ENCODE data around the gene UCP3.

UCP3 gene

GRCh38 chr11:73997120-73997770 is 11.6 kb downstream of the UCP3 start:
- ATAC-seq = no peak
- TF ChIP-seq ZNF8 (CRISPR knock-in tag; IDR thresholded peaks at IDR 0.05) = no peak
- TF ChIP-seq, protein P1, sequence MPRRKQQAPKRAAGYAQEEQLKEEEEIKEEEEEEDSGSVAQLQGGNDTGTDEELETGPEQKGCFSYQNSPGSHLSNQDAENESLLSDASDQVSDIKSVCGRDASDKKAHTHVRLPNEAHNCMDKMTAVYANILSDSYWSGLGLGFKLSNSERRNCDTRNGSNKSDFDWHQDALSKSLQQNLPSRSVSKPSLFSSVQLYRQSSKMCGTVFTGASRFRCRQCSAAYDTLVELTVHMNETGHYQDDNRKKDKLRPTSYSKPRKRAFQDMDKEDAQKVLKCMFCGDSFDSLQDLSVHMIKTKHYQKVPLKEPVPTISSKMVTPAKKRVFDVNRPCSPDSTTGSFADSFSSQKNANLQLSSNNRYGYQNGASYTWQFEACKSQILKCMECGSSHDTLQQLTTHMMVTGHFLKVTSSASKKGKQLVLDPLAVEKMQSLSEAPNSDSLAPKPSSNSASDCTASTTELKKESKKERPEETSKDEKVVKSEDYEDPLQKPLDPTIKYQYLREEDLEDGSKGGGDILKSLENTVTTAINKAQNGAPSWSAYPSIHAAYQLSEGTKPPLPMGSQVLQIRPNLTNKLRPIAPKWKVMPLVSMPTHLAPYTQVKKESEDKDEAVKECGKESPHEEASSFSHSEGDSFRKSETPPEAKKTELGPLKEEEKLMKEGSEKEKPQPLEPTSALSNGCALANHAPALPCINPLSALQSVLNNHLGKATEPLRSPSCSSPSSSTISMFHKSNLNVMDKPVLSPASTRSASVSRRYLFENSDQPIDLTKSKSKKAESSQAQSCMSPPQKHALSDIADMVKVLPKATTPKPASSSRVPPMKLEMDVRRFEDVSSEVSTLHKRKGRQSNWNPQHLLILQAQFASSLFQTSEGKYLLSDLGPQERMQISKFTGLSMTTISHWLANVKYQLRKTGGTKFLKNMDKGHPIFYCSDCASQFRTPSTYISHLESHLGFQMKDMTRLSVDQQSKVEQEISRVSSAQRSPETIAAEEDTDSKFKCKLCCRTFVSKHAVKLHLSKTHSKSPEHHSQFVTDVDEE (CRISPR knock-in tag; IDR thresholded peaks at IDR 0.05) = no peak
- TF ChIP-seq, protein P2, sequence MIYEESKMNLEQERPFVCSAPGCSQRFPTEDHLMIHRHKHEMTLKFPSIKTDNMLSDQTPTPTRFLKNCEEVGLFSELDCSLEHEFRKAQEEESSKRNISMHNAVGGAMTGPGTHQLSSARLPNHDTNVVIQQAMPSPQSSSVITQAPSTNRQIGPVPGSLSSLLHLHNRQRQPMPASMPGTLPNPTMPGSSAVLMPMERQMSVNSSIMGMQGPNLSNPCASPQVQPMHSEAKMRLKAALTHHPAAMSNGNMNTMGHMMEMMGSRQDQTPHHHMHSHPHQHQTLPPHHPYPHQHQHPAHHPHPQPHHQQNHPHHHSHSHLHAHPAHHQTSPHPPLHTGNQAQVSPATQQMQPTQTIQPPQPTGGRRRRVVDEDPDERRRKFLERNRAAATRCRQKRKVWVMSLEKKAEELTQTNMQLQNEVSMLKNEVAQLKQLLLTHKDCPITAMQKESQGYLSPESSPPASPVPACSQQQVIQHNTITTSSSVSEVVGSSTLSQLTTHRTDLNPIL (CRISPR knock-in tag; IDR thresholded peaks at IDR 0.05; ENCODE audit: low read depth) = no peak

GRCh38 chr11:73996161-73996747 is 12.6 kb downstream of the UCP3 start:
- no peak for TF ChIP-seq ZC3H10 (CRISPR knock-in tag; IDR thresholded peaks at IDR 0.05)
- no peak for TF ChIP-seq TCF4 (CRISPR knock-in tag; IDR thresholded peaks at IDR 0.05; ENCODE audit: borderline replicate concordance)
- TF ChIP-seq ESRRG (CRISPR knock-in tag; IDR thresholded peaks at IDR 0.05) = no peak
- TF ChIP-seq BACH2 (CRISPR knock-in tag; IDR thresholded peaks at IDR 0.05; ENCODE audit: borderline replicate concordance) = no peak
- TF ChIP-seq CSRNP3 (CRISPR knock-in tag; IDR thresholded peaks at IDR 0.05) = no peak
- TF ChIP-seq ZFP30 (CRISPR knock-in tag; IDR thresholded peaks at IDR 0.05) = no peak
- TF ChIP-seq OSR1 (CRISPR knock-in tag; IDR thresholded peaks at IDR 0.05) = no peak
- no peak for TF ChIP-seq TOX (CRISPR knock-in tag; IDR thresholded peaks at IDR 0.05; ENCODE audit: borderline replicate concordance)
- no peak for TF ChIP-seq PATZ1 (CRISPR knock-in tag; IDR thresholded peaks at IDR 0.05; ENCODE audit: borderline replicate concordance)
- no peak for TF ChIP-seq PPARA (CRISPR knock-in tag; IDR thresholded peaks at IDR 0.05; ENCODE audit: borderline replicate concordance)
- ATAC-seq = no peak

GRCh38 chr11:73995731-73996130 is 13.2 kb downstream of the UCP3 start:
- TF ChIP-seq TCF4 (CRISPR knock-in tag; IDR thresholded peaks at IDR 0.05; ENCODE audit: borderline replicate concordance) (no peak), TOX (CRISPR knock-in tag; IDR thresholded peaks at IDR 0.05; ENCODE audit: borderline replicate concordance) (no peak), ZC3H10 (CRISPR knock-in tag; IDR thresholded peaks at IDR 0.05) (no peak), ZFP30 (CRISPR knock-in tag; IDR thresholded peaks at IDR 0.05) (no peak), PPARA (CRISPR knock-in tag; IDR thresholded peaks at IDR 0.05; ENCODE audit: borderline replicate concordance) (no peak), RARB (CRISPR knock-in tag; IDR thresholded peaks at IDR 0.05) (no peak), ZNF70 (CRISPR knock-in tag; IDR thresholded peaks at IDR 0.05) (no peak)
- TF ChIP-seq, protein P1 (CRISPR knock-in tag; IDR thresholded peaks at IDR 0.05) = no peak
- ATAC-seq = no peak

DNA sequence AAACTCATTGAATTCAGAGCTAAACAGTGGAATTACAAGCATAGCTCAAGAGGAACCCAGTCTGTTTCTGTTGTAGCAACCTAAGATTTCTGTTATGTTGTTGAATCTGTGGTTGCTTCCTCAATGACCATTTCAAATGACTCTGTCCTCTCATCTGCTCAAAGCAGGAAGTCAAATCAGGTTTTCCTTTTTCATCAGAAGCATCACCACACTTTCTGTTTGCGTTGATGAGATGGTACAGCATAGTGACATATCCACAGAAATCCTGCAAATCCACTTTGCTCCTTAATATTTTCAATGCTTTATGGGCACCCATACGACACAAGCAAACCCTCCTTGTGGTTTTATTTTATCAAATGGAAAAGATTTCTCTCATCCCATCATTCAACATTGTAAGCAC is 13.6 kb downstream of the UCP3 start:
- ATAC-seq = no peak; the same call in 2 of the 3 replicates
- no peak for TF ChIP-seq ESRRG (CRISPR knock-in tag; IDR thresholded peaks at IDR 0.05)
- no peak for TF ChIP-seq ZNF565 (CRISPR knock-in tag; conservative IDR thresholded peaks at IDR 0.05; ENCODE audit: low read depth)
- TF ChIP-seq ZNF8 (CRISPR knock-in tag; IDR thresholded peaks at IDR 0.05) = no peak
- no peak for TF ChIP-seq RARB (CRISPR knock-in tag; IDR thresholded peaks at IDR 0.05)
- TF ChIP-seq TOX (CRISPR knock-in tag; IDR thresholded peaks at IDR 0.05; ENCODE audit: borderline replicate concordance) = no peak
- no peak for TF ChIP-seq OSR1 (CRISPR knock-in tag; IDR thresholded peaks at IDR 0.05)
- TF ChIP-seq, protein P1 (CRISPR knock-in tag; IDR thresholded peaks at IDR 0.05) = no peak
- TF ChIP-seq TCF4 (CRISPR knock-in tag; IDR thresholded peaks at IDR 0.05; ENCODE audit: borderline replicate concordance) = no peak
- TF ChIP-seq, protein P2 (CRISPR knock-in tag; IDR thresholded peaks at IDR 0.05; ENCODE audit: low read depth) = no peak
- TF ChIP-seq SNAI2 (CRISPR knock-in tag; IDR thresholded peaks at IDR 0.05) = no peak

All from SK-N-SH treated with all-trans-retinoic acid at 6 μM for 48 hours (cell line).